Measurements from ENCODE around the gene RHBDL1. TPM values are rescaled to one million over a fixed set of nuclear protein-coding genes. Genes with fewer than 3 reads are reported as not detected.

Gene RHBDL1
- 3.6 and 15.2 TPM in 2 replicates for total RNA-seq (2014; rRNA removed; shearing (Covaris generic); ENCODE audit: low replicate concordance)

DNA sequence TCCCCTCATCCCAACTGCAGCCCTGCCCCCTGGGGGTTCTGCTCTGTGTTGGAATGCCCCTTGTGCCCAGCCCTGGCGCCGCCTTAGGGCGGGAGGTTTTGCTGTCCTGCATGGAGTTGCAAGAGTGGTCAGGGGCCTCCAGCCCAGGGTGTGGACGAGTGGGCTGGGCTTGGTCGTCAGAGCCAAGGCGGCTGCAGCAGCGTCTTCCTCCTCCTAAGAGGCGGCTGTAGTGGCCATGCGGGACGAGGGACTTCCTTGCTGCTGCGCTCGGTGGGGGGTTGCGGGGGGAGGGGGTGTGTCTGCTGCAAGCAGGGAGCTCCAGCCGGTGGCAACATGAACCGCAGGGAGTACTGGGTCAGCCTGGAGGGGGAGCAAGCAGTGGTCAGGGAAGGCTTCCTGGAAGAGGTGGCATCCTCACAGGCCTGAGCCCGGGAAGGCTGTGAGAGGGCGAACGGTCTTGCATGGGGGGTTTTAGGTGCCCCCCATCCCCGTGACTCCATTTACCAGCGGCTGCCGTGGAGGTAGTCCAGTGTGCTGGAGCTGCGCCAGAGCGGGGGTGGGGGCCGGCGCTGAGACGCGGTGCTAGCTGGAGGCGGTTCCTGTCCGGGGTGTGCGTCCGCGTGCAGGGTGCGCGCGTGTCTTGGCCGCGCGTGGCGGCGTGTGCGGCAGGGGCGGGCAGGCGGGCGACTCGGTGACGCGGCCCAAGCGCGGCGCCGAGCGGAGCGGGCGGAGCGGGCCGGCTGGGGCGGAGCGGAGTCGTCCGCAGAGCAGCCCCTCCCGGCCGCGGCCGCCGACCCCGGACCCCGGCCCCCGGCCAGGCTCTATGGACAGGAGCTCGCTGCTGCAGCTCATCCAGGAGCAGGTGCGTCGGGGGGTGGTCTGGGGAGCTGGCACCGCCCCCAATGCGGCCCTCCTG lies at the start of gene RHBDL1:
RHBDL1 (plus strand) TSS at position 704 of the 916 bp plus-strand sequence; CDS start at position 824, 120 bp downstream.
- H3K79me2 ChIP-seq (ENCODE audit: low read length) = peaks cover 1% of the 10 kb centered on the region
- no peak within 1 kb of the TSS for H2AFZ ChIP-seq (ENCODE audit: low read length)
- no peaks in the 10 kb centered on the region for H3K27me3 ChIP-seq (ENCODE audit: low read length)
- H3K9me3 ChIP-seq (ENCODE audit: low read length) = no peaks in the 10 kb centered on the region
- no peak within 1 kb of the TSS for H3K4me2 ChIP-seq (ENCODE audit: low read depth, low read length, poor library complexity, severe bottlenecking)
- no peak within 1 kb of the TSS for H3K4me3 ChIP-seq (ENCODE audit: low read length)
- no peaks in the 10 kb centered on the region for H3K9me2 ChIP-seq (replicated peaks; ENCODE audit: insufficient read depth, low read length)
- H3K9ac ChIP-seq (ENCODE audit: low read length) = no peak within 1 kb of the TSS
- no peak within 1 kb of the TSS for H3K27ac ChIP-seq (ENCODE audit: low read length)
- H3K4me1 ChIP-seq (ENCODE audit: low read length) = peaks cover 6% of the 10 kb centered on the region
- peaks cover 5% of the 10 kb centered on the region; the same call in 1 of the 2 replicates for H3K36me3 ChIP-seq (ENCODE audit: insufficient read depth, low read length)
- H4K20me1 ChIP-seq (ENCODE audit: insufficient read depth, low read depth, low read length) = peaks cover 7% of the 10 kb centered on the region; the same call in 1 of the 2 replicates
- no peak for DNase-seq

DNA sequence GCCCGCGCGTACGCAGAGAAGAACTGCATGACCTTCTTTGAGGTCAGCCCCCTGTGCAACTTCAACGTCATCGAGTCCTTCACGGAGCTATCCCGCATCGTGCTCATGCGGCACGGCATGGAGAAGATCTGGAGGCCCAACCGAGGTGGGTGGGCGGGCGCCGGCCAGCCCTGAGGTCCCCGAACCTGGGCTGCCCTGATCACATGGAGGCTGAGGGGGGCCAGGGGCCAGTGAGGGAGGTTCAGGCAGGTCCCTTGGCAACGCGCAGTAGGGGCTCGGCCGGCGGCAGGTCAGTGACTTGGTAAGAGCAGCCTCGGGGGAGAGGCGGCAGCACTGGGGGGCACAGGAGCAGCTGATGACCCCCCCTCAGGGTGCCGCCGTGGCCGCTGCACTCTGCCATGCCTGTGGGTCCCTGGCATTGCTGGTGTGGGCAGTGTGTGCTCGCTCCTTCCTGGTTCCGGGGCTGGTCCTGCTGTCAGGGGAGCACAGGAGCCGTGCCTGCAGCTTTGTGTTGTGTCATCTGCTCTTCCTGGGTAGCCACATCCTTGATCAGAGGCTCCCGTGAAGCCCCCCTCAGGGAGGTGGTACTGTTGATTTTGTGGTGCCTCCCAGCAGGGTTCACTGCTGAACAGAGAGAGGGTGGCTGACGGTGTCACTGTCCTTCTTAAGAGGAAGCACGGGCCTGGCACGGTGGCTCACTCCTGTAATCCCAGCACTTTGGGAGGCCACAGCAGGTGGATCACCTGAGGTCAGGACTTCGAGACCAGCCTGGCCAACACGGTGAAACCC lies 49.3 kb upstream of the RHBDL1 start:
- Histone ChIP-seq H3K9me3 (ENCODE audit: low read length) (no peaks in the 10 kb centered on the region), H4K20me1 (ENCODE audit: insufficient read depth, low read depth, low read length) (0 out of 2 replicates have a peak, but pooled peaks cover 6% of the 10 kb centered on the region), H3K4me1 (ENCODE audit: low read length) (peaks cover 21% of the 10 kb centered on the region), H3K4me2 (ENCODE audit: low read depth, low read length, poor library complexity, severe bottlenecking) (no peak overlapping the region), H3K27me3 (ENCODE audit: low read length) (no peaks in the 10 kb centered on the region), H3K27ac (ENCODE audit: low read length) (no peak overlapping the region), H3K9ac (ENCODE audit: low read length) (no peak overlapping the region), H3K36me3 (ENCODE audit: insufficient read depth, low read length) (no peaks in the 10 kb centered on the region), H3K4me3 (ENCODE audit: low read length) (no peak overlapping the region), H3K79me2 (ENCODE audit: low read length) (no peaks in the 10 kb centered on the region), H3K9me2 (replicated peaks; ENCODE audit: insufficient read depth, low read length) (no peaks in the 10 kb centered on the region), H2AFZ (ENCODE audit: low read length) (no peak overlapping the region)
- no peak for DNase-seq

DNA sequence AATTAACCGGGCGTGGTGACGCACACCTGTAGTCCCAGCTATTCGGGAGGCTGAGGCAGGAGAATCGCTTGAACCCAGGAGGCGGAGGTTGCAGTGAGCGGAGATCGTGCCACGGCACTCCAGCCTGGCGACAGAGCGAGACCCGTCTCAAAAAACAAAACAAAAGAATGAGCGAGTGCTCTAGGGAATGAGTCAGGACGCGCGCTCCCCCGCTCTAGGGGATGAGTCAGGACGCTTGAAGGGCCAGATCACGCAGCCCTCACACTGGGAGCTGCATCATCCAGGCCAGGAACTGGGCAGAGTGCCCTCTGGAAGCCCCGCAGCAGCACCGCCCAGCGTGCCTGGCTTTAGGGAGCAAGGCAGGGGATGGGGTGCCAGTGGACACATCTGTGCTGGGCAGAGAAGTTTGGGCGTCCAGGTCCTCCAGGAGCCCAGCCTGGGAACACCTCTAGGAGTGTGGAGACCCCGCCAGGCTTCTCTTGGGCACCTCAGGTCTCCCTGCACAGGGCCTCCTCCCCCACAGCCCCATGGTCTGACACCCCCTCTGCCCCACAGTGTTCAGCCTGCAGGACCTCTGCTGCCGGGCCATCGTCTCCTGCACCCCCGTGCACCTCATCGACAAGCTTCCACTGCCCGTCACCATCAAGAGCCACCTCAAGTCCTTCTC lies 48.6 kb upstream of the RHBDL1 start:
- Histone ChIP-seq H3K9me3 (ENCODE audit: low read length) (no peaks in the 10 kb centered on the region), H4K20me1 (ENCODE audit: insufficient read depth, low read depth, low read length) (0 out of 2 replicates have a peak, but pooled peaks cover 6% of the 10 kb centered on the region), H3K4me3 (ENCODE audit: low read length) (no peak overlapping the region), H2AFZ (ENCODE audit: low read length) (no peak overlapping the region), H3K4me1 (ENCODE audit: low read length) (peaks cover 22% of the 10 kb centered on the region), H3K4me2 (ENCODE audit: low read depth, low read length, poor library complexity, severe bottlenecking) (no peak overlapping the region), H3K27ac (ENCODE audit: low read length) (no peak overlapping the region), H3K36me3 (ENCODE audit: insufficient read depth, low read length) (no peaks in the 10 kb centered on the region), H3K27me3 (ENCODE audit: low read length) (no peaks in the 10 kb centered on the region), H3K79me2 (ENCODE audit: low read length) (no peaks in the 10 kb centered on the region), H3K9ac (ENCODE audit: low read length) (no peak overlapping the region), H3K9me2 (replicated peaks; ENCODE audit: insufficient read depth, low read length) (no peaks in the 10 kb centered on the region)
- DNase-seq = no peak

DNA sequence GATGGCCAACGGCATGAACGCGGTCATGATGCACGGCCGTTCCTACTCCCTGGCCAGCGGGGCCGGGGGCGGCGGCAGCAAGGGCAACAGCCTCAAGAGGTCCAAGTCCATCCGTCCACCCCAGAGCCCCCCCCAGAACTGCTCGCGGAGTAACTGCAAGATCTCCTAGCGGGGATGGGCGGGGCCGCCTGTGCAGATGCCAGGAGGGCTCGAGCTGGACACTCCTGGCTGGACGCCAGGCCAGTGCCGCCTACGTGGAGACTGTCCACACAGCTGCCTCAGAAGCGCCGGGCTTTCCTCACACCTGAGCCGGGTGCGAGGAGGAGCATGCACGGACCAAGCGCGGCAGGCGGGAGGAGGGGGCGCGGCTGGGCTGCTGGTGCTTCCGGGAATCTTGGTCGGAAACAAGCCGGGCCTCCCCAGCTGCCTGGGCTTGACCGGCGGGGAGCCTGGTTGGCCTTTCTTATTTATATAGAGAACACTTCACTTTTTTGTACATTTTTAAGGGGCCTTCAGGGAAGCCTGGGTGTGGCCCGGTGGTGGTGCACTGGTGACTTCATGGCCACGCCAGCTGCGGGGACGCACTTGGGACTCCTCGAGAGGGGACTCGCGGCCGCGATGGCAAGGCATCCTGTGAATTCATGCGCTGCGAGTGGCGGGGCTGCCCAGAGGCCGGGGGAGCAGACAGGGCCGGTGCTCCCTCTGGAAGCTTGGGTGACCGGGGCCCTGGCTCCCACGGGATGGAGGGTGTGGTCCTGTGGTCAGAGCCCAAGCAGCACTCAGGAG lies 47.8 kb upstream of the RHBDL1 start:
- H3K9me2 ChIP-seq (replicated peaks; ENCODE audit: insufficient read depth, low read length) = no peaks in the 10 kb centered on the region
- H2AFZ ChIP-seq (ENCODE audit: low read length) = no peak overlapping the region
- no peak overlapping the region for H3K4me3 ChIP-seq (ENCODE audit: low read length)
- peaks cover 22% of the 10 kb centered on the region for H3K4me1 ChIP-seq (ENCODE audit: low read length)
- no peaks in the 10 kb centered on the region for H3K36me3 ChIP-seq (ENCODE audit: insufficient read depth, low read length)
- no peaks in the 10 kb centered on the region for H3K27me3 ChIP-seq (ENCODE audit: low read length)
- H4K20me1 ChIP-seq (ENCODE audit: insufficient read depth, low read depth, low read length) = 0 out of 2 replicates have a peak, but pooled peaks cover 6% of the 10 kb centered on the region
- no peak overlapping the region for H3K9ac ChIP-seq (ENCODE audit: low read length)
- no peak for DNase-seq
- H3K27ac ChIP-seq (ENCODE audit: low read length) = no peak overlapping the region
- no peak overlapping the region for H3K4me2 ChIP-seq (ENCODE audit: low read depth, low read length, poor library complexity, severe bottlenecking)
- no peaks in the 10 kb centered on the region for H3K9me3 ChIP-seq (ENCODE audit: low read length)
- no peaks in the 10 kb centered on the region for H3K79me2 ChIP-seq (ENCODE audit: low read length)

DNA sequence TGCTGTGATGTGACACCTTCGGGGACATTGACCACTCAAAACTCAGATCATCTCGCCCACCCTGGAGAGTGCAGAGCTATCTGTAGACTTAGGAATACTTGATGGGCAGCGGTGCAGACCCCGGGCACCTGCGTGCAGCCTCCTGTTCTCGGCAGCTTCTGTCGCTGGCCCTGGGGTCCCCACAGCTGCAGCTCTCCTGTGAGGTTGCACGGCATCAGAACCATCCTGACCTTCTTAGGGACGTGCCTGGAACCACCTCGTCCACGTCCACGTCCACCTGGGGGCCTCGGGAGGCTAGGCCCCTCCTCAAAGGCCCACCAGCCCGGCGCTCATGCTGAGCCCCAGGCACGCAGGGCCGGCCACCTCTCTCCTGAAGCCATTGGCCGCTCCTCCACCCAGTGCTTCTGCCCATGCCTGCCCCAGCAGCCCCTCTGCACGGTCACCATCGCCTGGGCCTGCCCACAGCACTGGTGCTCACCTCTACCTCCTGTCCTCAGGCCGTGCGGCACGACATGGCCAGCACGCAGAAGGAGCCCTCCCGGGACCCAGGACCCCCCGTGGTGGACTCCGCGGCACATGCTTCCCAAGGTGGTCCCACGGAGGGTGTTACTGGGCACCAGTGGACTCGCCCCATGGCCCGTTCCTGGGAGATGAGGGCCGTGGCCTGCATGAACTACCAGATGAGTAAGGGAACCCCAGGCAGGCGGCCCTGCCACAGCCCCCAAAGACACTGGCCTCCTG lies 47.0 kb upstream of the RHBDL1 start:
- no peaks in the 10 kb centered on the region for H3K9me3 ChIP-seq (ENCODE audit: low read length)
- H3K27me3 ChIP-seq (ENCODE audit: low read length) = no peaks in the 10 kb centered on the region
- no peak for DNase-seq
- no peak overlapping the region for H3K9ac ChIP-seq (ENCODE audit: low read length)
- H3K4me3 ChIP-seq (ENCODE audit: low read length) = no peak overlapping the region
- H4K20me1 ChIP-seq (ENCODE audit: insufficient read depth, low read depth, low read length) = 0 out of 2 replicates have a peak, but pooled peaks cover 6% of the 10 kb centered on the region
- no peak overlapping the region for H2AFZ ChIP-seq (ENCODE audit: low read length)
- no peak overlapping the region for H3K27ac ChIP-seq (ENCODE audit: low read length)
- H3K9me2 ChIP-seq (replicated peaks; ENCODE audit: insufficient read depth, low read length) = no peaks in the 10 kb centered on the region
- no peaks in the 10 kb centered on the region for H3K79me2 ChIP-seq (ENCODE audit: low read length)
- peaks cover 22% of the 10 kb centered on the region for H3K4me1 ChIP-seq (ENCODE audit: low read length)
- no peaks in the 10 kb centered on the region for H3K36me3 ChIP-seq (ENCODE audit: insufficient read depth, low read length)
- H3K4me2 ChIP-seq (ENCODE audit: low read depth, low read length, poor library complexity, severe bottlenecking) = no peak overlapping the region

DNA sequence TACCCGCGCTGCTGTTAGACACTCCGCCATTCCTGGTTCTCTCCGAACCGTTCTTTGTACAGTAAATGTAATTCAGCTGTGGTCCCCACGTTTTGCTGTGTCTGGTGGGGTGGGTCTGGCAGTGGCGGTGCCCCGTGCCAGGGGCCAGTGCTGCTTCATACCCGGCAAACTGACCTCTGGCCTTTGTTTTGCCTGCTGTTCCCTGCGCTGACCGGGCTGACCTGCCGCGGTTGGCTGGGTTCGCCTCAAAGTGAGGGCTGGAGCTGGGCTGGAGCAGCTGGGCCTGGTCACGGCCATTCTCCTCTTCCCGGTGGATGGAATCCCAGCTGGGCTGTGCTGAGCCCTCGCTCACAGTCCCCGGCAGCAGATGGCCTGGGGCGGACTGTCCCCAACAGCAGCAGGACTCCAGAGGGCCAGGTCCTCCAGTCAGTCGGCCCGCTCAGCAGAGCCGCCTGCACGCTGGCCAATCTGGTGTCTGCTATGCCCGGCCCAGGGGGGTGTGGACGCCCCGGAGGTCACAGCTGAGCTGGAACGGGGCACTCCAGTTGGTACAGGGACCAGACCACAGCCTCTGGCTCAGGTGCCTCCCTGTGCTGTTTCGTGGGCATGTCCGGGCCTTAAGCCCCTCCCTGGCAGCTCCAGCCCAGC lies 46.2 kb upstream of the RHBDL1 start:
- Histone ChIP-seq H2AFZ (ENCODE audit: low read length) (no peak overlapping the region), H3K4me1 (ENCODE audit: low read length) (peaks cover 15% of the 10 kb centered on the region), H3K79me2 (ENCODE audit: low read length) (peaks cover 3% of the 10 kb centered on the region; the same call in 1 of the 2 replicates), H3K27ac (ENCODE audit: low read length) (no peak overlapping the region), H3K4me2 (ENCODE audit: low read depth, low read length, poor library complexity, severe bottlenecking) (no peak overlapping the region), H3K9me3 (ENCODE audit: low read length) (no peaks in the 10 kb centered on the region), H3K36me3 (ENCODE audit: insufficient read depth, low read length) (0 out of 2 replicates have a peak, but pooled peaks cover 2% of the 10 kb centered on the region), H3K9ac (ENCODE audit: low read length) (no peak overlapping the region), H4K20me1 (ENCODE audit: insufficient read depth, low read depth, low read length) (0 out of 2 replicates have a peak, but pooled peaks cover under 1% of the 10 kb centered on the region), H3K4me3 (ENCODE audit: low read length) (no peak overlapping the region), H3K27me3 (ENCODE audit: low read length) (no peaks in the 10 kb centered on the region), H3K9me2 (replicated peaks; ENCODE audit: insufficient read depth, low read length) (no peaks in the 10 kb centered on the region)
- DNase-seq = no peak
